Activated naive CD4-positive, alpha-beta T cell treated with anti-CD3 and anti-CD28 coated beads, Interleukin-2, amount 50 U/mL, for 72 hours (primary cell): ENCODE results near the gene CTSV. TPM values are rescaled to one million over a fixed set of nuclear protein-coding genes. Genes with fewer than 3 reads are reported as not detected.
"Not testable (repeated sequence)": the region's sequence is repeated elsewhere in the genome, so short reads cannot be mapped to it uniquely, and the experiment has no call there.

ENCODE experiments used
- ATAC-seq, 2 donors: fragments of 150-1000 bp; cut with Tn5 transposase; 2 replicates each; pipeline ENCODE4 v1.10.0; 2021; ENCODE audit warnings: mild to moderate bottlenecking in 2 of 2, moderate library complexity in 2 of 2
- DNase-seq, 2 donors: peaks; one replicate each; pipeline ENCODE4 v3.0.0; 2021 to 2022; ENCODE audit warnings: low spot score in 2 of 2
- H3K27ac Mint-ChIP-seq, 2 donors: one replicate each; pipeline ENCODE4 v1.8.0; 2022; ENCODE audit warnings: mild to moderate bottlenecking in 2 of 2, mixed read lengths in 2 of 2
- H3K36me3 Mint-ChIP-seq, 2 donors: one replicate each; pipeline ENCODE4 v1.8.0; 2022; ENCODE audit warnings: mixed read lengths in 2 of 2
- H3K9me3 Mint-ChIP-seq, 2 donors: one replicate each; pipeline ENCODE4 v1.8.0; 2022; ENCODE audit warnings: mixed read lengths in 2 of 2
- total RNA-seq, 2 donors: library from RNA; stranded (reverse); gene quantifications; one replicate each; pipeline ENCODE4 v1.2.3, GENCODE V29; 2022

The CTSV gene
- total RNA-seq, 2 donors from 2014 or later = 2.6 to 2.8 TPM

DNA sequence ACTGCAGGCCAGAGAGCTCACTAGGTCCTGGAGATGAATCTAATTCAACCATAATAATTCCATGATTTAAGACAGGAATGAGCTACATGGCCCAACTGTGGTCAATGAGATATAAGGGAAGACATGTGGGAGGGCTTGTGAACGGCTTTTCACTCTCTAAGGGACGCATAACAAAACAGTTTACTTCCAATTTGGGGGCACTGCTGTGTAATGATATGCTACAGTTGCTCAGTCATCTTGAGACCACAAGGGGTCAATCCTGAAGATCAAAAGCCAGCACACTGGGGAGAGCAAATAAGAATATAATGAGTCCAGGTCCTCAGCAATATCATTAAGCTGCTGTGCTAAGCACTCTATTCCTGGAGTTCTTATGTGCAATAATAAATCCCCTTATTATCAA is 46.6 kb downstream of the CTSV start:
- H3K36me3 Mint-ChIP-seq, DNase-seq, ATAC-seq, H3K9me3 Mint-ChIP-seq, H3K27ac Mint-ChIP-seq: not testable (repeated sequence)

DNA sequence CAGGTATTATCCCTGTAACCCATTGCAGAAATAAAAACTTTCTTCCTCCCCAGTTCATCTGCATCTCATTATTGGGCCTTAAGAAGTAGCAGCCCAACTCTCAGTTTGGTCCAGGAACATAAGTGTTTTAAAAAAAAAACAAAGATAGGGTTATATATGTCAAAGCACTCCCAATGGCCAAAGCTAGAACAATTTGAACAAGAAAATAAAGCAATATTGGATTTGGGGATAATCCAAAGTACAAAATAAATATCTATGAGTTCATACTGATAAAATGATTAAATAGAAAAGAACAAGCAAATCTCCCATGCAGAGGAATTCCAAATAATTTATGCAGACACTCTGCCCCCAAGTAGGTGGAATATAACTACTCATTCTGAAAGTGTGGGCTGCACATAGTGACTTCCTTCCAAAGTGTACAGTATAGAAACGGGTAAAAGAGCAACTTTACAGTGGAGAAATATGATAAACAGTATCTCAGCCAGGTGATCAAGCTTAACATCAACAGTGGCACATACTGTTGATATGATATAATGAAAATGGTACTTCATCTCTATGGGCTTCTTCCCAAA is 49.1 kb downstream of the CTSV start:
- H3K27ac Mint-ChIP-seq = peak overlapping the region in 1 of 2 donors; percentile 68
- not testable (repeated sequence) for H3K9me3 Mint-ChIP-seq, DNase-seq, H3K36me3 Mint-ChIP-seq
- ATAC-seq = peak; percentile 73 to 86

DNA sequence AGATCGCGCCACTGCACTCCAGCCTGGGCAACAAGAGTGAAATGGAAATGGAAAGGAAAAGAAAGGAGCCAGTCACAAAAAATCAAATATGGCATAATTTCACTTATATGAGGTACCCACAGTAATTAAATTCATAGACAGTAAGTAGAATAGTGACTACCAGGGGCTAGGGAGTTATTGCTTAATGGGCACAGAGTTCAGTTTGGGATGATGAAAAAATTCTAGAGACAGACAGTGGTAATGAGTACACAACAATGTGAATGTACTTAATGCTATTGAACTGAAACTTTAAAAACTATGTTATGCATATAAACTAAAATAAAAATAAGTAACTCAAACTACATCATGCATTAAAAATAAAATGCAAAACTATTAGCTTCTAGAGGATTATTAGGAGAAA is 54.1 kb downstream of the CTSV start:
- not testable (repeated sequence) for H3K9me3 Mint-ChIP-seq, ATAC-seq, DNase-seq, H3K36me3 Mint-ChIP-seq, H3K27ac Mint-ChIP-seq

DNA sequence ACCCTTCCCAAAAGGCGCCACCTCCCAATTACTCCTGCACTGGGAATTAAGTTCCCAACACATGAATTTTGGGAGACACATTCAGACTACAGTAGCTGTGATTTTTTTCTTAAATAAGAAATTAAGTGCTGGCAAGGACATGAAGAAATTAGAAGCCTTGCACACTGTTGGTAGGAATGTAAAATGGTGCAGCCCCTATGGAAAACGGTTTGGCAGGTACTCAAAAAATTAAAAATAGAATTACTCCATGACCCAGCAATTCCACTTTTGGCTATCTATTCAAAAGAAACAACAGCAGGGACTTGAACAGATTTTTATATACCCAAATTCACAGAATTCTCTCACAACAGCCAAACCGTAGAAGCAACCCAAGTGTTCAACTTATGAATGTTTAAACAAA is 54.8 kb downstream of the CTSV start:
- H3K9me3 Mint-ChIP-seq, DNase-seq, H3K36me3 Mint-ChIP-seq, ATAC-seq, H3K27ac Mint-ChIP-seq: not testable (repeated sequence)

GRCh38 chr9:96983496-96984122 is 55.3 kb downstream of the CTSV start:
- not testable (repeated sequence) for H3K27ac Mint-ChIP-seq, H3K36me3 Mint-ChIP-seq, H3K9me3 Mint-ChIP-seq, DNase-seq, ATAC-seq

Other genes with a start within 250 kb of the CTSV start
- gene ZNF782, start 184.6 kb downstream of the CTSV start, total RNA-seq = 1 to 10 TPM; 4.0 to 6.8 TPM
- gene NUTM2G, start 110.3 kb downstream of the CTSV start, total RNA-seq = not detected